SK-N-SH treated with all-trans-retinoic acid at 6 μM for 48 hours (cell line): ENCODE measurements around the gene DLG2.

Experiments
- ATAC-seq: fragments of 200-7000 bp; cut with Tn5 transposase; 3 replicates; pipeline ENCODE4 v1.9.1; 2020; ENCODE audit warnings: mild to moderate bottlenecking, moderate library complexity
- ARNTL ChIP-seq: fragments of 450-650 bp; formaldehyde crosslinking; IDR thresholded peaks from 2 replicates; pipeline ENCODE4 v1.5.0; 2020; ENCODE audit warnings: low read depth, mild to moderate bottlenecking, moderate library complexity, borderline replicate concordance
- BACH2 ChIP-seq: fragments of 250-450 bp; sonication (Bioruptor Pico); IDR thresholded peaks from 2 replicates; pipeline ENCODE4 v1.9.0; 2021; ENCODE audit warnings: mild to moderate bottlenecking, borderline replicate concordance
- CREB5 ChIP-seq: fragments of 250-450 bp; sonication (Bioruptor Pico); IDR thresholded peaks from 2 replicates; pipeline ENCODE4 v1.5.1; 2020; ENCODE audit warnings: low read depth, mild to moderate bottlenecking, moderate library complexity
- CSDC2 ChIP-seq: fragments of 250-450 bp; sonication (Bioruptor Pico); IDR thresholded peaks from 2 replicates; pipeline ENCODE4 v1.5.0; 2020; ENCODE audit warnings: mild to moderate bottlenecking, moderate library complexity
- ESRRG ChIP-seq: fragments of 250-450 bp; sonication (Bioruptor Pico); IDR thresholded peaks from 2 replicates; pipeline ENCODE4 v1.6.1; 2021; ENCODE audit warnings: mild to moderate bottlenecking
- GLIS3 ChIP-seq: fragments of 250-450 bp; sonication (Bioruptor Pico); IDR thresholded peaks from 2 replicates; pipeline ENCODE4 v1.5.0; 2020; ENCODE audit warnings: mild to moderate bottlenecking, moderate library complexity
- ISL1 ChIP-seq: fragments of 250-450 bp; sonication (Bioruptor Pico); IDR thresholded peaks from 2 replicates; pipeline ENCODE4 v2.1.2; 2022; ENCODE audit warnings: mild to moderate bottlenecking, moderate library complexity
- OSR1 ChIP-seq: fragments of 250-450 bp; sonication (Bioruptor Pico); IDR thresholded peaks from 2 replicates; pipeline ENCODE4 v1.8.0; 2022; ENCODE audit warnings: moderate library complexity, mild to moderate bottlenecking, inconsistent platforms
- PATZ1 ChIP-seq: fragments of 250-450 bp; sonication (Bioruptor Pico); IDR thresholded peaks from 2 replicates; pipeline ENCODE4 v1.8.0; 2020; ENCODE audit warnings: mild to moderate bottlenecking, moderate library complexity, borderline replicate concordance
- POU6F1 ChIP-seq: fragments of 250-450 bp; sonication (Bioruptor Pico); IDR thresholded peaks from 2 replicates; pipeline ENCODE4 v1.8.0; 2021; ENCODE audit warnings: low read depth, mild to moderate bottlenecking, moderate library complexity, borderline replicate concordance
- PPARA ChIP-seq: fragments of 250-450 bp; sonication (Bioruptor Pico); IDR thresholded peaks from 2 replicates; pipeline ENCODE4 v1.5.0; 2020; ENCODE audit warnings: mild to moderate bottlenecking, borderline replicate concordance
- RARB ChIP-seq: fragments of 250-450 bp; sonication (Bioruptor Pico); IDR thresholded peaks from 2 replicates; pipeline ENCODE4 v1.8.0; 2021; ENCODE audit warnings: mild to moderate bottlenecking, moderate library complexity
- SNAI2 ChIP-seq: fragments of 250-450 bp; sonication (Bioruptor Pico); IDR thresholded peaks from 2 replicates; pipeline ENCODE4 v1.5.0; 2020; ENCODE audit warnings: mild to moderate bottlenecking, moderate library complexity
- TCF4 ChIP-seq: fragments of 250-450 bp; sonication (Bioruptor Pico); IDR thresholded peaks from 2 replicates; pipeline ENCODE4 v1.8.0; 2021; ENCODE audit warnings: mild to moderate bottlenecking, moderate library complexity, borderline replicate concordance
- TOX ChIP-seq: fragments of 250-450 bp; sonication (Bioruptor Pico); IDR thresholded peaks from 2 replicates; pipeline ENCODE4 v1.8.0; 2021; ENCODE audit warnings: mild to moderate bottlenecking, moderate library complexity, borderline replicate concordance
- TSHZ2 ChIP-seq: fragments of 250-450 bp; sonication (Bioruptor Pico); IDR thresholded peaks from 2 replicates; pipeline ENCODE4 v1.5.0; 2020; ENCODE audit warnings: mild to moderate bottlenecking, moderate library complexity
- ZC3H10 ChIP-seq: fragments of 250-450 bp; sonication (Bioruptor Pico); IDR thresholded peaks from 2 replicates; pipeline ENCODE4 v1.5.1; 2021; ENCODE audit warnings: mild to moderate bottlenecking, moderate library complexity
- ZFP3 ChIP-seq: fragments of 250-450 bp; sonication (Bioruptor Pico); IDR thresholded peaks from 2 replicates; pipeline ENCODE4 v1.5.0; 2020; ENCODE audit warnings: mild to moderate bottlenecking, moderate library complexity
- ZFP30 ChIP-seq: fragments of 450-650 bp; formaldehyde crosslinking; IDR thresholded peaks from 2 replicates; pipeline ENCODE4 v1.5.0; 2022; ENCODE audit warnings: mild to moderate bottlenecking, moderate library complexity
- ZNF565 ChIP-seq: fragments of 450-650 bp; formaldehyde crosslinking; conservative IDR thresholded peaks from 2 replicates; pipeline ENCODE4 v1.5.0; 2020; ENCODE audit warnings: low read depth, mild to moderate bottlenecking, moderate library complexity
- ZNF70 ChIP-seq: fragments of 450-650 bp; formaldehyde crosslinking; IDR thresholded peaks from 2 replicates; pipeline ENCODE4 v1.5.0; 2020; ENCODE audit warnings: mild to moderate bottlenecking, moderate library complexity
- ZNF8 ChIP-seq: fragments of 450-650 bp; formaldehyde crosslinking; IDR thresholded peaks from 2 replicates; pipeline ENCODE4 v1.5.0; 2020; ENCODE audit warnings: mild to moderate bottlenecking, moderate library complexity

Gene DLG2

GRCh38 chr11:84044706-84045105 is 1582.4 kb downstream of the DLG2 start:
- TF ChIP-seq ESRRG (CRISPR knock-in tag) (no peak), SNAI2 (no peak), TCF4 (CRISPR knock-in tag) (no peak), ZNF70 (CRISPR knock-in tag) (no peak), ARNTL (CRISPR knock-in tag) (no peak), RARB (CRISPR knock-in tag) (no peak), BACH2 (no peak)

GRCh38 chr11:84036664-84037194 is 1590.4 kb downstream of the DLG2 start:
- ATAC-seq: no peak
- peak; percentile 55 for TF ChIP-seq ISL1
- TF ChIP-seq ZNF8 (CRISPR knock-in tag): no peak

More at GRCh38 chr11:84044706-84045105, 1582.4 kb downstream of the DLG2 start:
- ATAC-seq: no peak

- ATAC-seq: no peak
- no peak for TF ChIP-seq ESRRG (CRISPR knock-in tag)
- TF ChIP-seq POU6F1 (CRISPR knock-in tag): no peak
- no peak for TF ChIP-seq ZFP3
- no peak for TF ChIP-seq CREB5 (CRISPR knock-in tag)
- TF ChIP-seq BACH2: no peak
- no peak for TF ChIP-seq TSHZ2 (CRISPR knock-in tag)
- TF ChIP-seq GLIS3 (CRISPR knock-in tag): no peak
- no peak for TF ChIP-seq PATZ1 (CRISPR knock-in tag)
- TF ChIP-seq PPARA: no peak
- no peak for TF ChIP-seq RARB (CRISPR knock-in tag)
- TF ChIP-seq ZNF565 (CRISPR knock-in tag): no peak
- no peak for TF ChIP-seq ARNTL (CRISPR knock-in tag)
- no peak for TF ChIP-seq ZNF70 (CRISPR knock-in tag)
- TF ChIP-seq ZFP30 (CRISPR knock-in tag): no peak
- TF ChIP-seq TOX (CRISPR knock-in tag): no peak
- no peak for TF ChIP-seq ZC3H10 (CRISPR knock-in tag)
- TF ChIP-seq, all 23 proteins: peak for 0
These were observed 1591.5 kb downstream of the DLG2 start for GRCh38 chr11:84035645-84036044.

GRCh38 chr11:84034484-84034883 is 1592.7 kb downstream of the DLG2 start:
- no peak for ATAC-seq
- no peak for TF ChIP-seq GLIS3 (CRISPR knock-in tag)
- no peak for TF ChIP-seq RARB (CRISPR knock-in tag)
- TF ChIP-seq CSDC2 (CRISPR knock-in tag): no peak
- TF ChIP-seq ESRRG (CRISPR knock-in tag): no peak
- TF ChIP-seq TSHZ2 (CRISPR knock-in tag): no peak
- no peak for TF ChIP-seq POU6F1 (CRISPR knock-in tag)
- TF ChIP-seq OSR1: no peak
- no peak for TF ChIP-seq ZC3H10 (CRISPR knock-in tag)
- no peak for TF ChIP-seq ZNF8 (CRISPR knock-in tag)
- TF ChIP-seq ZFP3: no peak
- TF ChIP-seq PATZ1 (CRISPR knock-in tag): no peak
- no peak for TF ChIP-seq ZNF565 (CRISPR knock-in tag)
